Measurements from ENCODE around the gene PADI4.

GRCh38 chr1:17393230-17393629 lies 85.2 kb downstream of the PADI4 start:
- TF ChIP-seq CTCF (IDR thresholded peaks at IDR 0.05; ENCODE audit: low read depth, low read length) (no peak), EZH2phosphoT487 (IDR thresholded peaks at IDR 0.05; ENCODE audit: low read depth) (no peak)
